Peyer's patch (tissue), 4 donors: ENCODE results near the gene DYRK1A.

Experiments
- POLR2A ChIP-seq, 2 donors: fragments of 450-650 bp; IDR thresholded peaks; one replicate each; pipeline ENCODE4 v1.5.1; 2017; ENCODE audit warnings: antibody characterized with exemption in 2 of 2, mild to moderate bottlenecking in 2 of 2, moderate library complexity in 2 of 2
- TF ChIP-seq, protein P1 (sequence below), 6 experiments: fragments of 450-650 bp in 4 of 6; fragments of 200-600 bp in 2 of 6; sonication (generic) in 1 of 6; IDR thresholded peaks; one replicate each; pipeline ENCODE4 v1.5.1; 2017 to 2019; ENCODE audit warnings: antibody characterized with exemption in 6 of 6, mild to moderate bottlenecking in 3 of 6, moderate library complexity in 1 of 6

DNA sequence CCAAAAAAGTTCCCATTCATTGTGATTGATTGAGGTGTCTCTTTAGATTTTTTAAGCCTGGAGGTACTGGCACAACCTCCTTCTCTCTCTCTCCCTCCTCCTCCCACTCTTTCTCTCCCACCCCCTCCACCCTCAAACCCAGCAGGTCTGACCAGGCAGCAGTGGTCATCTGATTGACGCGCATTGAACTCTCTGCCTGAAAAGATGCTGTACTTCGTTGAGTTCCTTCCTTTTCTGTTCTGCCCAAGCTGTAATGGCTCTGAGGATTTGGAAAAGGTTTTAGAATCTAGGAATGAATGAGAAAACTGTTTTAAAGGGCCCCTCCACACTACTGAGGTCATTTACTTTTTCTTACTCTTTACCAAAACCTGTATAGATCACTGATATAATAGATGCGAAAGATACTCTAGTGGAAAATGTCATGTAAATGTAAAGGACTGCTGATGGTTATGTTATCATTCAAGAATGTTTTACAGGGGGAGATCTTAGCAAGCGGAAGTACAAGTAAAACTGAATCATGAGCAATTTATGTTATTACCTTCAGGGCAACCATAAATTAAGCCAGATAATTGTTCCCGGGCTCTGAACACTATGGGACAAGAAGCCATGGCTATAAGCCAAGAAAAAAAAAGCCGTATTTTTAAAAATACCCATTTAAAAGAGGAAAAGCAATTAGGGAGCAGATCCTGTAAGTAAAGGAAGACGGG lies 25.2 kb upstream of the DYRK1A start:
- TF ChIP-seq, protein P1, sequence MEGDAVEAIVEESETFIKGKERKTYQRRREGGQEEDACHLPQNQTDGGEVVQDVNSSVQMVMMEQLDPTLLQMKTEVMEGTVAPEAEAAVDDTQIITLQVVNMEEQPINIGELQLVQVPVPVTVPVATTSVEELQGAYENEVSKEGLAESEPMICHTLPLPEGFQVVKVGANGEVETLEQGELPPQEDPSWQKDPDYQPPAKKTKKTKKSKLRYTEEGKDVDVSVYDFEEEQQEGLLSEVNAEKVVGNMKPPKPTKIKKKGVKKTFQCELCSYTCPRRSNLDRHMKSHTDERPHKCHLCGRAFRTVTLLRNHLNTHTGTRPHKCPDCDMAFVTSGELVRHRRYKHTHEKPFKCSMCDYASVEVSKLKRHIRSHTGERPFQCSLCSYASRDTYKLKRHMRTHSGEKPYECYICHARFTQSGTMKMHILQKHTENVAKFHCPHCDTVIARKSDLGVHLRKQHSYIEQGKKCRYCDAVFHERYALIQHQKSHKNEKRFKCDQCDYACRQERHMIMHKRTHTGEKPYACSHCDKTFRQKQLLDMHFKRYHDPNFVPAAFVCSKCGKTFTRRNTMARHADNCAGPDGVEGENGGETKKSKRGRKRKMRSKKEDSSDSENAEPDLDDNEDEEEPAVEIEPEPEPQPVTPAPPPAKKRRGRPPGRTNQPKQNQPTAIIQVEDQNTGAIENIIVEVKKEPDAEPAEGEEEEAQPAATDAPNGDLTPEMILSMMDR (IDR thresholded peaks at IDR 0.05) = no peak
- TF ChIP-seq POLR2A (IDR thresholded peaks at IDR 0.05) = no peak
